GM12872 (cell line): ENCODE measurements around the gene TNKS1BP1.

Source experiments
- TF ChIP-seq, protein P1 (sequence below): IDR thresholded peaks from 3 replicates; pipeline ENCODE4 v1.5.1; 2011; ENCODE audit warnings: low read depth, mild to moderate bottlenecking, low read length, moderate library complexity; ENCODE audit not compliant: insufficient read depth

Gene TNKS1BP1

DNA sequence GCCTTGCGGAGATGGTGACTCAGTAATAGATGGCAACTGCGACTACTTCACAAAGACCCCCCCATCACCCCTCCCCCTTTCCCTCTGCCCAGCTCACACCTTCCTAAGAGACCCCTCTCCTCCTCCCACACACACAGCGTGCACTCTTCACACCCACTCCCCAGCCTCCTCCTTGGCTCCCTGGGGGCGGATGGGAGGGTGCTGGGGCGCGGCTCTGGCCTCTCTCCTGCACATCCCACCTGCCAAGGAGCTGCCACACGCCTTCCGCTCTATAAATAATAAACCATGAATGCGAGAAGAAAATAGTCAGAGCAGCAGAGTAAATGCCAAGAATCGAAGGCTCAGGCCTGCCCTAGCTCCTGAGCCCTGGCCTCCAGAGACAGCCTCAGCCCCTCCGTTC is 17.9 kb upstream of the TNKS1BP1 start:
- TF ChIP-seq, protein P1, sequence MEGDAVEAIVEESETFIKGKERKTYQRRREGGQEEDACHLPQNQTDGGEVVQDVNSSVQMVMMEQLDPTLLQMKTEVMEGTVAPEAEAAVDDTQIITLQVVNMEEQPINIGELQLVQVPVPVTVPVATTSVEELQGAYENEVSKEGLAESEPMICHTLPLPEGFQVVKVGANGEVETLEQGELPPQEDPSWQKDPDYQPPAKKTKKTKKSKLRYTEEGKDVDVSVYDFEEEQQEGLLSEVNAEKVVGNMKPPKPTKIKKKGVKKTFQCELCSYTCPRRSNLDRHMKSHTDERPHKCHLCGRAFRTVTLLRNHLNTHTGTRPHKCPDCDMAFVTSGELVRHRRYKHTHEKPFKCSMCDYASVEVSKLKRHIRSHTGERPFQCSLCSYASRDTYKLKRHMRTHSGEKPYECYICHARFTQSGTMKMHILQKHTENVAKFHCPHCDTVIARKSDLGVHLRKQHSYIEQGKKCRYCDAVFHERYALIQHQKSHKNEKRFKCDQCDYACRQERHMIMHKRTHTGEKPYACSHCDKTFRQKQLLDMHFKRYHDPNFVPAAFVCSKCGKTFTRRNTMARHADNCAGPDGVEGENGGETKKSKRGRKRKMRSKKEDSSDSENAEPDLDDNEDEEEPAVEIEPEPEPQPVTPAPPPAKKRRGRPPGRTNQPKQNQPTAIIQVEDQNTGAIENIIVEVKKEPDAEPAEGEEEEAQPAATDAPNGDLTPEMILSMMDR, result no peak

DNA sequence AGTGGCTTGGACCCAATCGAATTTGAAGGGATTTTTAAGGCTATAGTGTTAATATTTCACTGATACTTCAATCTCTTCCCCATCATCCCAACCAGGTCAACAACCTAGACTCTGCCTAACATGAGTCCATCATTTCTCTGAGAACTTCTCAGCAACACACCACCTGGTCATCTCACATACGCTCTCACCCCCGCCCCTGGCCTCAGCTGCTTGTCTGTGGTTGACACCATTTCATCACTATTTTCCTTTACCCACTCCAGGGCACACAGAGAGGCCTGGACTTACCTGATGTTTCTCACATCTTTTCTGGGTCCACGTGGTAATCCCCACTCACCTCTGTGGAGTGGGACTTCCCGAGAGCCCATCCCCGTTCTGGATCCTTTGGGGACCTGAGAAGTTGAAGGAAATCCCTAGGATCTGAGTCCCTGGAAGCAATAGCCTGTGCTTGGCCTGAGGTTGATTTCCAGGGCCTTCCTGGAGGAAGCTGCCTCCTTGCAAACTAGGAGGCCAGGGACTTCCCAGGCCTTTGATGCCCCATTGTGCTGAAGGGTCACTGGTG is 16.6 kb upstream of the TNKS1BP1 start:
- TF ChIP-seq, protein P1, result no peak

DNA sequence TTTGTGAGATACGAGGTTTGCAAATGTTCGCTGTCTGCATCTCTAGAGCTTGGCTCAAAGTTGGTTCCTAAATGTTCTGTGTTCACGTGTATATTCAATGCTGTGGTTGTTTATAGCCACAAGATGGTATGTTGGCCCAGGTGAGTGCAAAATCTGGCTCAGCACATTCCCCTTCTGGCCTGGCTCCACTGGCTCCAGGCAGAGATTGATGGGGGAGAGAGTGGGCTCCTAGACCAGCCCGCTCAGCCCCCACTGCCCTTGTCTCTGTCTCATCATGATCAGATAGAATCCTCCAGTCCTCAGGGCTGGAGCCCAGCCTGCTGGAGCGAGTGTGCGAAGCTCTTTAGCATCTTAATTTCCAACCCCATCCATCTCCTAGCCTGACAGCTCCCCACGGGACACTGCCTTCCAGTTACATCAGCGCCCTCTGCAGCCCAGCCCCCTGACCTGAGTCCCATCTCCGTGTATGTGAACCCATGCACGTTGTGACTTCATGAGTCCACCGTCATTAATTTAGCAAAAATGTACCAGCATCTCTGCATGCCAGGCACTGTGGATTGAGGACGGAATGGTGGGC is 15.4 kb upstream of the TNKS1BP1 start:
- TF ChIP-seq, protein P1, result 0 out of 3 replicates have a peak, but pooled peaks have one; percentile 18

DNA sequence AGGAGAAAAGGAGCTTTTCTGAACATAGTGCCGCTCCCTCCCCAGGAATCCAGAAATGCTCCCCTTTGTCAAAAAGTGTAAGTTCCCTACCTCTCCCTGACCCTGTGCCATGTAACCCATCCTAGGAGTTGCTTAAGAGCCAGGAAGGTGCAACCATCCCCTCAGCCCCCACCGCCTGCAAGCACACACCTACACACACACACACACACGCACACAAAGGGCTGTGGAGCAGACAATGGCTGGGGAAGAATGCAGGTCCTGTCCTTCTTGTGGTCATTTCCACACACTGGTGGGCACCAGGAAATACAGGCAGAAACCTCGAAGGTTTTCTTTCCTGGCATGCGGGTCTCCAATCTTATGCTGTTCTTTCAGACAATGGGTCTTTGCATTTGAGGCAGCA is 14.6 kb upstream of the TNKS1BP1 start:
- TF ChIP-seq, protein P1, result no peak

DNA sequence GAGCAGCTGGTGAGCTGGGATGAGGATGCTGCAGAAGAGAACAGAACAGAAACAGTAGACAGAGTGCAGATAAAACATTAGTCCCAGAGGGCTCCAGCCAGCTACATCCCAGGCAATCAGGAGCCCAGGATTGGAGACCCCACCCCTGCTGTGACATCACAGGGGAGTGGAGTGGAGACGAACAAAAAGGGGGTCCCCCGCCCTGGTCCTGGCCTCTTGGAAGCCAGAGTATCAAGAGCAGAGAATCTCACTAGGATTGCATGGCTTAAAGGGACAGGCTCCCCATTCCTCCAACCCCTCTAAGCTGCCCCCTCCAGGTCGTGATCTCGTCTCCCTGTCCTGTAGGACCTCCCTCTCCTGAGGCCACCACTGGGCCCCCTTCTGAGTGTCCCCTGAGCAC is 13.4 kb upstream of the TNKS1BP1 start, which contains the start of gene P2RX3:
P2RX3 (plus strand) TSS at position 211 of the 400 bp plus-strand sequence. CDS start 199 bp downstream, outside the sequence.
- TF ChIP-seq, protein P1, result no peak

DNA sequence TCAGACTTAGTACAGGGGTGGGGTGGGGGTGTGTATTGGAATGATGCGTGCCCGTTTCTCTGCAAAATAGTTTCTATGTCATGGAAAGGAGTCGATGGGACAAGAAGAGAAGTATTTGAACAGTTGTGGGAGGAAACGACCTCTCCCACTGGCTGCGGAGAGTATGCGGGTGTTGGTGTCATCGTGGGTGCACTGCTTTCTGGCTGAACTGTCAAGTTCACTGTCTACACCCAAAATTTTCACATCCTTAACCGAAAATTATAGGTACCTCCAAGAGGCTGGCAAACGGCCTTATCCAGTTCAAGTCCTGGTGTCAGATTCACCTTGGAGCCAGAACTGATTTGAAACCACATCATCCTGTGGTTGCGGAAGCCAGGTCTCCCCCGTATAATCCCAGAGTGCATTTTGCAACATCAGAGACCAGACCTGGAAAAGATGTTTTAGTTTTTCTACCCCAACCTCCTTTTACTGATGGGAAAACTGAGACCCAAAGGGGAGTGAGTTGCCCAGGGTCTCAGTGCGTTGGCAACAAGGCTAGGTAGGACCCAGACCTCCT is 11.4 kb upstream of the TNKS1BP1 start:
- TF ChIP-seq, protein P1, result no peak

DNA sequence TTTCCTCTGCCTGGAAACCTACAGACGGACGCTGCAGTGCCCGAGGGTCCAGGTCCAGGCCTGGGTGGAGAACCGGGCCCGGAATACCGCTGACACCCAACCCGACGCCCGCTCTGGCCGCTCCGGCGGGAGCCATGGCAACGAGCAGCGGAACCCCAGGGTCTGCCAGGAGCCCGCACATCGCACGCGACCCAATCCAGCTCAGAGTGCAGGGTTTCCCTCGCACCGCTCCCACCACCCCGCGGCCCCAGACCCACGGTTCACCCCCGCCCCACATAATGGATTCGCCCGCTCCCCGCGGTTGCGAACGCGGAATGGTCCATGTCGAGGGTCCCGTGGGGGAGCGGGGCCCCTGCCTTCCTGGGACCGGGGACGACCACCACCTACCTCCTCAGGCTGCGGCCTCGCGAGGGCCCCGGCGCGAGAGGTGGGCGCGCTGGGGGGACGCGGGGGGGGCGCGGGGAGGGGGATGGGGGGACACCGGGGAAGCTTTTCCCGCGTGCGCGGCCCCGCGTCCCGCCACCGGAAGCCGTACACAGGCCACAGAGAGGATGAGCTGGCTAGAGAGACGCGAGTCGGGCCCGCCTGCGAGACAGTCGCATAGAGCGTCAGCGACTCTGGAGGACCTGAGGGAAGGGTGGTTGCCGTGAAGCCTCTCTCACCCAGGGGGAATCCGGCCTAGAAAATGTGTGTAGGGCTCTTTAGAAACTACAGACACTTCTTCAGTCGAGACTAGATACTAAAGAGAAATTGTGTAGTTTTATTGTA is 10.8 kb upstream of the TNKS1BP1 start, which contains the start of gene SSRP1:
SSRP1 (minus strand) TSS at position 550 of the 768 bp plus-strand sequence. CDS start 771 bp downstream, outside the sequence.
- TF ChIP-seq, protein P1, result no peak
